GM18520 (cell line): ENCODE results near the gene MOBP.
"Not testable (repeated sequence)": the region's sequence is repeated elsewhere in the genome, so short reads cannot be mapped to it uniquely, and the experiment has no call there.

Experiments used
- ATAC-seq: cut with Tn5 transposase; IDR thresholded peaks from one replicate; pipeline ENCODE4 v1.9.1; 2021; ENCODE audit not compliant: unreplicated experiment

MOBP gene

GRCh38 chr3:39467394-39468107 lies at the start of gene MOBP:
MOBP (plus strand) TSS chr3:39467680; CDS start chr3:39502070, 34,390 bp downstream.
- ATAC-seq: no peak

DNA sequence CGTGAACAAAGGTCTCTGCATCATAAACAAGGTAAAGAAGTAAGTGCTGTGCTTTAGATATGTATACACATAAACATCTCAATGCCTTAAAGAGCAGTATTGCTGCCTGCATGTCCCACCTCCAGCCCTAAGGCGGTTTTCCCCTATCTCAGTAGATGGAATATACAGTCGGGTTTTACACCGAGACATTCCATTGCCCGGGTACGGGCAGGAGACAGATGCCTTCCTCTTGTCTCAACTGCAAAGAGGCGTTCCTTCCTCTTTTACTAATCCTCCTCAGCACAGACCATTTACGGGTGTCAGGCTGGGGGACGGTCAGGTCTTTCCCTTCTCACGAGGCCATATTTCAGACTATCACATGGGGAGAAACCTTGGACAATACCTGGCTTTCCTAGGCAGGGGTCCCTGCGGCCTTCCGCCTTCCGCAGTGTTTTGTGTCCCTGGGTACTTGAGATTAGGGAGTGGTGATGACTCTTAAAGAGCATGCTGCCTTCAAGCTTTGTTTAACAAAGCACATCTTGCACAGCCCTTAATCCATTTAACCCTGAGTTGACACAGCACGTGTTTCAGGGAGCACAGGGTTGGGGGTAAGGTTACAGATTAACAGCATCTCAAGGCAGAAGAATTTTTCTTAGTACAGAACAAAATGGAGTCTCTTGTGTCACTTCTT lies 48.8 kb upstream of the MOBP start:
- not testable (repeated sequence) for ATAC-seq

GRCh38 chr3:39419742-39420315 lies 47.7 kb upstream of the MOBP start:
- no peak for ATAC-seq

DNA sequence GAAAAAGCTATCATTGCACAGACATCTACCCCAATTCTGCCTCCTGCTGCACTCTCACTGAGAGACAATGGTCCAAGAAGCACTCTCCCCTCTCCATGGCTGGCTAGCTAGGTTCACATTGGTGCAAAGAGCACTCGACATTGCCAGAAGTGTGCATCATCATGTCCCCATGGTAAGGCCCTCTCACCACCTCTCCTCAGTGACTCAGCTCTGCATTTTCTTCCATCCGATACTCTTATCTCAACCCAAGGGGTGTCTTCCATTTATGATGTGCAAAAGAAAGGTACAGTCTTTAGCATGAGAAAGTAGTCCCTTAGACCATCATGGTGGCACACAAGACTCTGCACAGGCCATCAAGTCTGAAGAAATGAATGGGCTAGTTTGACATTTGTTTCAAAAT lies 46.9 kb upstream of the MOBP start:
- ATAC-seq: no peak

GRCh38 chr3:39423436-39423970 lies 44.0 kb upstream of the MOBP start:
- ATAC-seq: no peak

DNA sequence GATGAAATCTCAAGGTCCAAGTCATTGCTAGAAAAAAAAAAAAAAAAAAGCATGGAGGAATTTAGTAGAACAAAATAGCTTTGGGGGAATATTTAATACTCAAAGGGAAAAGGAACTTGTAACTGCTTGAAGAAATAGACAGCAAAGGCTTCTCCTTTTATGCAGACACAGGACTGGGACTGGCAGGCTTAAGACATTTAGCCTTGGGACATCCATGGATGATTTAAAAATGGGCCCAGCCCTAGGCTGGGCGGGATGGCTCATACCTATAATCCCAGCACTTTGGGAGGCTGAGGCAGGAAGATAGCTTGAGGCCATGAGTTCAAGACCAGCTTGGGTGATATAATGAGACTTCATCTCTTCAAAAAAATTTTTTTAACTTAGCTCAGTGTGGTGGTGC lies 41.2 kb upstream of the MOBP start:
- no peak for ATAC-seq

- no peak for ATAC-seq
Measured at GRCh38 chr3:39427506-39427905, 40.0 kb upstream of the MOBP start.

GRCh38 chr3:39428745-39429201 lies 38.7 kb upstream of the MOBP start:
- ATAC-seq: no peak

DNA sequence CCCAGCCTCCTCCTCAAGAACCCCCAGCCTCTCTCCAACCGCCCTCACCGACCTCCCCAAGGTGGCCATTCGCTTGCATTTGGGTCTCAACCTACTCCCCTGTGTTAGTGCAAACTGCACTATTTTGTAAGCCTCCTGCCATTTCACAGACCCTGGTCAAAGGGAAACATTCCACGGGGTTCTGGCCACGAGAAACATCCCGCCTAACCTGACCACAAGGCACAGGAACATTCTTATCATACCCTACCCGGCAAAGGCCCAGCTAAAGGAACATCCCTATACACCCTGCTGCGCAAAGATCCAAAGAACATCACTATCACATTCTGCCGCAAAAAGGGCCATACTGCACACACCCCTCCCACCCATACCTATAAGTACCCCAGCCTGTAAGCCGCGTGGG lies 38.0 kb upstream of the MOBP start:
- no peak for ATAC-seq

GRCh38 chr3:39432342-39432741 lies 35.1 kb upstream of the MOBP start:
- no peak for ATAC-seq

DNA sequence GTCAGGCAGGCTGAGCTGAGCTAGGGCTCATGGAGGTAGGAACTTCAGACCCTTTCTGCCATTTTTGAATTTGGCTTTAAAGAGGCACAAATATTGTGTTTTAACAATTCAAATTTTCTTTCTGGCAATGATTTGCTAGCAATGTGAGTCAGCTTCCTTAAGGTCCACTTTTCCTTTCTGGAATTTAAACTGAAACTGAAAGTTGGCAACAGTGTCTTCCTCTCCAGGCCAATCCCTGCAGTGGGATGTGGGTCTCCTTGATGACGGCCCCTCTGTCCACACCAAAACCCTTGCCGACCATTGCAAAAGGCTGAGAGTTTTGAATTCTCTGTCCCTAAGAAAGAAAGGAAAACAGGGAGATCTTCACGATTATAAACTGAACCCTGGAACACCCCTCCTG lies 33.8 kb upstream of the MOBP start:
- ATAC-seq: no peak

DNA sequence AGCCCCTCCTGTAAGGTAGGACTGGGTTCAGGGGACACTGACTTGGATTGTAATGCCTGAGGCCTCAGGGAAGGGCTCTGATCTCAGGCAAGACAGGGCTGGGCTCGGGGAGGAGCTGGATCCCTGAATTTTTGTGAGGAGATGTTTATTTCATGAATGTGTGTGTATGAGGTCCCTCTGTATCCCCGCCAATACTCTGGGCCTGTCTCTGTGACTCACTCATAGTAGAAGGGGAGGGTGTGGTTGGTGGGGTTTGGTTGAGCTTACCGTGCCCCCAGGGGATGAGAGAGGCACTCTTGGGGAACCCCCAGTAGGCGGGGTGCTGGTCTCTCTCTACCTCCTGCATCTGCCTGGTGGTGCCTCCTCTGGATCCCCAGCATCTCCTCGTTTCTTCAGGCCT lies 32.9 kb upstream of the MOBP start:
- no peak for ATAC-seq

DNA sequence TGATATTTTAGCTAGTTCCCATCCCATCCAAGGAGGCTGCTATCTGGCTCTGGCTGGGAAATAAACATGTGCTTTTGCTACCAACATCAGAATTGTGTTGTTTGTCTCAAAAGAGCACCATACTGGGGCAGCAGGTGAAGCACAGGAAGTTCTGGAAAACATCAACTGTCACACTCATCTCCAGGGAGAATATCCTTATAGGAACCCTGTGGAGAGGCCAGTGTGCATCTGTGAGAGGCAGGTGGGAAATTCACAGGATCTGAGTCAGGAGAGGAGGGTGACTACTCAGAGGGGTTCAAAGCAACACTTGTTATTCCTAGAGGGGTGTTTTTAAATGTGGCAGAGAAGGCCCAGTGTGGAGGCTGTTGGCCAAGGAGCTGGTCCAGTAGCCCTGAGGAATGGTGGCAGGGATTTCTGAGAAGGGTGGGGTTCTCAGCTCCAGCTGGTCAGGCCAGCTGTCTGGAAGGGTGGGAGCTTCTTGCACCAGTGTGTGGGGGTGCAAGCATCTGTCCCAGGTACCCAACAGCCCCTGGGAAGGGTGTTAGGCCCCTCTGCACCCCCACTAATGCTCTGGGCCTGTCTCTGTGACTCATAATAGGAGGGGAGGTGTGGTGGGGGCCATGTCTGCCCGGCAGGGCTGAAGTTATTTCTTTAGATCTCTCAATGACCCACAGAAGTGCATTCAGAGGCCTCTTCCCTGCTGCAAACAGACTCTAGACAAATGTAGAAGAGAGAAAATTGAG lies 32.3 kb upstream of the MOBP start:
- ATAC-seq: no peak

GRCh38 chr3:39438880-39439279 lies 28.6 kb upstream of the MOBP start:
- ATAC-seq: no peak

GRCh38 chr3:39440316-39440715 lies 27.2 kb upstream of the MOBP start:
- no peak for ATAC-seq

DNA sequence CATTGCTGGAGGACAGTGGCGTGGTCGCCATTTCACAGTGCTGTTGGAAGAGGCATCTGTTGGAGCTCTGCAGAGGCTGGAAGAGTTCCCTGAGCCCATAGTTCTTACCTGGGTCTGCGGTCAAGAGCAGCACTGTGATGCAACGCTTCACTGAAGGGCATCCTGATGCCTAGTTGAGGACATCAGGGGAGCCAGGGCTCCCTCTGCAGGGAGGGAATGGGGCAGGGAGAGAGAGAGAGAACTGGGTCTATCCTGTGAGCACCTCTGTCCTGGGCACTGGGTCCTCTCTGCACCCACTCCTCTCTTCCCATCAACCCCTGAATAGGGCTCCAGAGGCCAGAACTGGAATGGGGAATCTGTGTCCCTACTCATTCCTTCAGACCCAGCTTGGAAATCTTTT lies 23.9 kb upstream of the MOBP start:
- ATAC-seq: no peak

GRCh38 chr3:39445927-39446326 lies 21.6 kb upstream of the MOBP start:
- ATAC-seq: no peak

DNA sequence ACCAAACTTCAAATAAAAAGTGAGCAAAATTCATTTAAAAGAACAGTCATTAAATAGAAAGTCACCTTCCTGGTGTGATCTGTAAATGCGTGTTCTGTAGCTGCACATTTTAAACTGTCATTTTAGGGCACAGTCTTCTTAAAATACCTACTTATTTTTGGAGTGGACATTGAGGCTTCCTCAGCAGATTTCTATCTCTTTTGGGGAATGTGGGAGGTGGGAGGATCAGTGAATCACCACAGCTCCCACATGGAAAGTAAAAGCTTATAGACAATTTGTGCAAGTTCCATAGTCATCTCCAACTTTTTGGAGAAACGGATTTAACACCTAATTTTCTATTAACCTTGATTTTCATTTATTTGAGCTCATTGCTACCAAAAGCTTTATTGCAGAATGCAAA lies 21.0 kb upstream of the MOBP start:
- no peak for ATAC-seq

DNA sequence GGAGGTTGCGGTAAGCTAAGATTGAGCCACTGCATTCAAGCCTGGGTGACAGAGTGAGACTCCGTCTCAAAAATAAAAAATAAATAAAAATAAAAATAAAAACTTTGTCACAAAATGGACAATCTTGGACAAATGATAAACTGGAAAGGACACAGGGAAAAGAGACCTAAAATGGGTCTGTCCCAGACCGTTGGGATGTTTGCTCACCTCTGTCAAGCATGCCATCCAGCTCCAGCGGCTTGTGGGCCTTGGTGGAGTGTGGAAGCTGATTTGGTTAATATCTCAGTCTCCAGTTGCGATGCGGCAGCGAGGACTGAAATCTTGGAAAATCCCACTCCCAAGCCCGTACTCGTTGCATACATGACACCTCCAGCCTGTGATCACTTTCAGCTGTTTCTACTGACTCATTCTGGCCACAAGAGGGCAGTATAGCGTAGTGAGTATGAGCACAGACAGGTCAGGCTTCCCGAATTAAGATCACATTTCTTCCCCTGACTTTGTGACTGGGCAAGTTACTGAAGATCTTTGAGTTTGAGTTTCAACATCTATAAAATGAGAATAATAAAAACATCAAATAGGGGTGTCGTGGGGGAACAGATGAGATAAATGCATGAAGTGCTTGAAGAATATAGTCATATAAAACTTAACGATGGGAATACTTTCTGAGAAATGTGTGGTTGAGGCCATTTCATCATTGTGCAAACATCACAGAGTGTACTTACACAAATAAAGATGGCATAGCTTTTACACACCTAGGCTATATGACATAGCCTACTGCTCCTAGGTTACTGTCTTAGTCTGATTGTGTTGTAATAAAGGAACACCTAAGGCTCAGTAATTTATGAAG lies 19.6 kb upstream of the MOBP start:
- ATAC-seq: peak; percentile 64

DNA sequence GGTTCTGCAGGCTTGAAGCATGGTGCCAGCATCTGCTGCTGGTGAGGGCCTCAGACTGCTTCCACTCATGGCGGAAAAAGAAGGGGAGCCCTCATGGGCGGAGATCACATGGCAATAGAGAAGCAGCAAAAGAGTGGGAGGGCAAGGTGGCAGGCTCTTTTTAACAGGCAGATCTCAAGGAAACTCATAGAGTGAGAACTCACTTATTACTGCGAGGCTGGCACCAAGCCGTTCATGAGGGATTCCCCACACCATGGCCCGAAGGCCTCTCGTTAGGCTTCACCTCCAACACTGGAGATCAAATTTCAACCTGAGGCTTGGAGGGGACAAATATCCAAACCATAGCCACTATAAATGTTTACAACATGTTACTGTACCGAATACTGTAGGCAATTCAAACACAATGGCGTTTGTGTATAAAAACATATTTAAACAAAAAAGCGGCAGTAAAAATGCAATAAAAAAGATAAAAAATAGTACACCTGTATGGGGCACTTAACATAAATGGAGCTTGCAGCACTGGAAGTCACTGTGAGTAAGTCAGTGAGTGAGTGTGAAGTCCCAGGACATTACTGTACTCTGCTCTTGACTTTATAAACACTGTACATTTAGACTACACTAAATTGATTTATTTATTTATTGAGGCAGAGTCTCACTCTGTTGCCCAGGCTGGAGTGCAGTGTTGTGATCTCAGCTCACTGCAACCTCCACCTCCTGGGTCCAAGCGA lies 18.8 kb upstream of the MOBP start:
- ATAC-seq: no peak
